Measurements from ENCODE around the gene E2F4.

DNA sequence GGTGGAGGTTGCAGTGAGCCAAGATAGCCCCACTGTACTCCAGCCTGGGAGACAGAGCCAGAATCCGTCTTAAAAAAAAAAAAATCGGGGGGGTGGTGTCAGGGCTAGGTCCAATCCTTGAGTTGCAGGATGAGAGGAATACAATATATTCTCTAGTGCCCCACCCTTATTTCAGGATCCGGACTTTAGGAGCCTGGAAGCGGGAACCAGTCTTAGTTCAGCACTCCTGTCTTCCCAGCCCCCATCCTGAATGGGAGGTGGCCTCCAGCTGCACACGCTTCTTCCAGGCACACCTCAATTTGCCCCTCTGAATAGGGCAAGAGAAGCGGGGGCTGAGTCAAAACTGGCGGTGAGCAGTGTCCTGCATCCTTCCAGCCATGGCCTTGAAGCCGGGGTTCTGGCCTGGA is 53.7 kb downstream of the E2F4 start:
- TF ChIP-seq EZH2phosphoT487 (IDR thresholded peaks at IDR 0.05; ENCODE audit: borderline replicate concordance, low read length) (no peak), EZH2 (IDR thresholded peaks at IDR 0.05; ENCODE audit: low read length, unreplicated experiment) (no peak)
- TF ChIP-seq, protein P1, sequence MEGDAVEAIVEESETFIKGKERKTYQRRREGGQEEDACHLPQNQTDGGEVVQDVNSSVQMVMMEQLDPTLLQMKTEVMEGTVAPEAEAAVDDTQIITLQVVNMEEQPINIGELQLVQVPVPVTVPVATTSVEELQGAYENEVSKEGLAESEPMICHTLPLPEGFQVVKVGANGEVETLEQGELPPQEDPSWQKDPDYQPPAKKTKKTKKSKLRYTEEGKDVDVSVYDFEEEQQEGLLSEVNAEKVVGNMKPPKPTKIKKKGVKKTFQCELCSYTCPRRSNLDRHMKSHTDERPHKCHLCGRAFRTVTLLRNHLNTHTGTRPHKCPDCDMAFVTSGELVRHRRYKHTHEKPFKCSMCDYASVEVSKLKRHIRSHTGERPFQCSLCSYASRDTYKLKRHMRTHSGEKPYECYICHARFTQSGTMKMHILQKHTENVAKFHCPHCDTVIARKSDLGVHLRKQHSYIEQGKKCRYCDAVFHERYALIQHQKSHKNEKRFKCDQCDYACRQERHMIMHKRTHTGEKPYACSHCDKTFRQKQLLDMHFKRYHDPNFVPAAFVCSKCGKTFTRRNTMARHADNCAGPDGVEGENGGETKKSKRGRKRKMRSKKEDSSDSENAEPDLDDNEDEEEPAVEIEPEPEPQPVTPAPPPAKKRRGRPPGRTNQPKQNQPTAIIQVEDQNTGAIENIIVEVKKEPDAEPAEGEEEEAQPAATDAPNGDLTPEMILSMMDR (conservative IDR thresholded peaks at IDR 0.05; ENCODE audit: low read depth, low read length) = no peak
